GM18519 (cell line): ENCODE data around the gene SLC25A44.

Experiments used
- ATAC-seq: cut with Tn5 transposase; IDR thresholded peaks from one replicate; pipeline ENCODE4 v1.9.1; 2021; ENCODE audit warnings: mild to moderate bottlenecking, moderate library complexity; ENCODE audit not compliant: unreplicated experiment, low FRiP score

The SLC25A44 gene

GRCh38 chr1:156233426-156234127, 39.7 kb downstream of the SLC25A44 start:
- ATAC-seq = no peak

- no peak for ATAC-seq
Observed at GRCh38 chr1:156236164-156236563, 42.3 kb downstream of the SLC25A44 start.

GRCh38 chr1:156238248-156238647, 44.3 kb downstream of the SLC25A44 start:
- no peak for ATAC-seq

- ATAC-seq = no peak
Observed at GRCh38 chr1:156241311-156241811, 47.5 kb downstream of the SLC25A44 start.

GRCh38 chr1:156241926-156242325, 48.0 kb downstream of the SLC25A44 start, which contains the start of gene BGLAP:
TSS of gene BGLAP (plus strand) at chr1:156242184. CDS start at chr1:156242232, 48 bp downstream.
- ATAC-seq = no peak

- ATAC-seq = no peak
Observed at GRCh38 chr1:156242738-156243137, 48.8 kb downstream of the SLC25A44 start.

- no peak for ATAC-seq
Observed at GRCh38 chr1:156244126-156244525, 50.2 kb downstream of the SLC25A44 start.

- ATAC-seq = no peak
Observed at GRCh38 chr1:156244712-156245111, 50.8 kb downstream of the SLC25A44 start.

GRCh38 chr1:156245451-156246232, 51.7 kb downstream of the SLC25A44 start:
- ATAC-seq = no peak

- no peak for ATAC-seq
Observed at GRCh38 chr1:156246241-156246780, 52.4 kb downstream of the SLC25A44 start.

- ATAC-seq = no peak
Observed at GRCh38 chr1:156246781-156247459, 53.0 kb downstream of the SLC25A44 start.

GRCh38 chr1:156247460-156248322, 53.8 kb downstream of the SLC25A44 start, which contains the start of gene PAQR6:
TSS of gene PAQR6 (minus strand) at chr1:156248056. CDS start at chr1:156246731, 1,325 bp downstream.
- ATAC-seq = no peak

GRCh38 chr1:156248323-156248683, 54.4 kb downstream of the SLC25A44 start:
- ATAC-seq = no peak

- ATAC-seq = no peak
Observed at GRCh38 chr1:156249593-156249992, 55.7 kb downstream of the SLC25A44 start.

GRCh38 chr1:156251527-156251926, 57.6 kb downstream of the SLC25A44 start:
- no peak for ATAC-seq

- ATAC-seq = no peak
Observed at GRCh38 chr1:156253634-156254033, 59.7 kb downstream of the SLC25A44 start.

- ATAC-seq = no peak
Observed at GRCh38 chr1:156257711-156258110, 63.8 kb downstream of the SLC25A44 start.

GRCh38 chr1:156258859-156259258, 65.0 kb downstream of the SLC25A44 start:
- ATAC-seq = no peak

- ATAC-seq = no peak
Observed at GRCh38 chr1:156259805-156260204, 65.9 kb downstream of the SLC25A44 start.

GRCh38 chr1:156260896-156261295, 67.0 kb downstream of the SLC25A44 start:
- ATAC-seq = no peak
